ENCODE data around the gene CIRBP. TPM values are rescaled to one million over a fixed set of nuclear protein-coding genes. Genes with fewer than 3 reads are reported as not detected.

CIRBP gene
- total RNA-seq, 1 donor from 2014 or later = 399 TPM

DNA sequence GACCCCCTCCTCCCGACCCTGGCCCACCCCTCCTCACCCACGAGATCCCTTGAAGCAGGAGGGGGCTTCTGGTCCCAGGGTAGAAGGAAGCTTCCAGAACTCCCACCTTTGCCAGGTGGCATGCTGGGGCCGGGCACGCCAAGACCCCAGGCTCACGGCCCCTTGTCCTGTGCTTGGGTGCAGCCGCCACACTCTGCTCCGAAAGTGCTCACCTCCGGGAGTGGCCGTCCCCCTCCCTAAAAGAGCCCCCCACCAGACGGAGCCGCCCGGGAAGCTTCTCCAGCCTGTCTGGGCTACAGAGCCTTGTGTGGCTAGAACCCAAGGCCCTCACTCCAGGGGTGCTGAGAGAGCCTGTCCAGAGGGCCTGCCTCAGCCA is 14.8 kb downstream of the CIRBP start:
- no peak for ATAC-seq (ENCODE audit: low read depth)
- no peaks in the 10 kb centered on the region for H3K9me3 Mint-ChIP-seq
- peaks cover 28% of the 10 kb centered on the region for H3K27me3 Mint-ChIP-seq
- intact Hi-C loops (cut with micrococcal nuclease) = no loop called here
- CTCF ChIA-PET = no interaction called here
- H3K4me1 Mint-ChIP-seq = peaks cover 16% of the 10 kb centered on the region
- DNase-seq = no peak
- H3K36me3 Mint-ChIP-seq (ENCODE audit: low read depth) = peaks cover 13% of the 10 kb centered on the region
- no peak overlapping the region for H3K27ac Mint-ChIP-seq
- H3K4me3 Mint-ChIP-seq = no peak overlapping the region
- POLR2A ChIA-PET = interaction anchor here (0.5 to 1.8 kb wide), 3 partner anchors 9 to 555 kb away, joined by 3 to 8 read pairs (median 3); partner anchors contain the start of genes CIRBP and FAM174C
- TF ChIP-seq, protein P1, sequence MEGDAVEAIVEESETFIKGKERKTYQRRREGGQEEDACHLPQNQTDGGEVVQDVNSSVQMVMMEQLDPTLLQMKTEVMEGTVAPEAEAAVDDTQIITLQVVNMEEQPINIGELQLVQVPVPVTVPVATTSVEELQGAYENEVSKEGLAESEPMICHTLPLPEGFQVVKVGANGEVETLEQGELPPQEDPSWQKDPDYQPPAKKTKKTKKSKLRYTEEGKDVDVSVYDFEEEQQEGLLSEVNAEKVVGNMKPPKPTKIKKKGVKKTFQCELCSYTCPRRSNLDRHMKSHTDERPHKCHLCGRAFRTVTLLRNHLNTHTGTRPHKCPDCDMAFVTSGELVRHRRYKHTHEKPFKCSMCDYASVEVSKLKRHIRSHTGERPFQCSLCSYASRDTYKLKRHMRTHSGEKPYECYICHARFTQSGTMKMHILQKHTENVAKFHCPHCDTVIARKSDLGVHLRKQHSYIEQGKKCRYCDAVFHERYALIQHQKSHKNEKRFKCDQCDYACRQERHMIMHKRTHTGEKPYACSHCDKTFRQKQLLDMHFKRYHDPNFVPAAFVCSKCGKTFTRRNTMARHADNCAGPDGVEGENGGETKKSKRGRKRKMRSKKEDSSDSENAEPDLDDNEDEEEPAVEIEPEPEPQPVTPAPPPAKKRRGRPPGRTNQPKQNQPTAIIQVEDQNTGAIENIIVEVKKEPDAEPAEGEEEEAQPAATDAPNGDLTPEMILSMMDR (IDR thresholded peaks at IDR 0.05) = no peak

DNA sequence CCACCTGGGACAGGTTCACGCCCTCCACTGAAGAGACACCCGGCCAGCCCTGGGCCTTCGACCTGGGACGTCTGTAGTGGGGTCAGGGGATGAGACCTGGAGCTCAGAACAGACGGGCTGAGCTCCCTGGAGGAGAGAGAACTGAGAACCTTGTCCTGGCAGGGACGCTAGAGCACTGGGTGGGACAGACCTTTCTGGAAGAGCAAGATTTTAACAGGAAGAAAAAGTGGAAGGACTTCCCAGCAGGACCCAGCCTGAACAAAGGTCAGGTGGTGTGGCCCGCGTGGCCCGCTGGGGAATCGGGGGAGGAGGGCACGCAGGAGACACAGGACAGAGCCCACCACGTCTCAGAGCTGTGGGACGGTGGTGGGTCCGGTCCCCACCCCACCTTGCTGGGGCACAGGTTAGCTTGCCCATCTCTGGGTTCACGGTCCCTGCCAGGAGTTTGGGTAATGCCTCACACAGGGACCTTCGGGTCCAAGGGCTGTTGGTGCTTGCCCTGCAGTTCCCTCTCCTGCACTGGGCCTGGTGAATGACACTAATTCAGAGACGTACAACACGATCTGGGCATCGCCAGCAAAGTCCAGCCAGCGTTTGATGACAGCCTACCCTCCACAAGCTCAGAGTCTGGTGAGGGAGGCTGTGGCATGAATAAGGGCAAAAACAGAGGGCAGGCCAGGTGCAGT is 15.3 kb downstream of the CIRBP start:
- H3K27ac Mint-ChIP-seq = no peak overlapping the region
- intact Hi-C loops (cut with micrococcal nuclease) = no loop called here
- TF ChIP-seq, protein P1 (IDR thresholded peaks at IDR 0.05) = no peak
- peaks cover 16% of the 10 kb centered on the region for H3K4me1 Mint-ChIP-seq
- H3K9me3 Mint-ChIP-seq = no peaks in the 10 kb centered on the region
- no peak for DNase-seq
- H3K27me3 Mint-ChIP-seq = peaks cover 32% of the 10 kb centered on the region
- CTCF ChIA-PET = no interaction called here
- POLR2A ChIA-PET = interaction anchor here (1.4 to 1.8 kb wide), 2 partner anchors 9 to 15 kb away, joined by 3 to 8 read pairs; partner anchors contain the start of genes CIRBP and FAM174C
- peak overlapping the region; percentile 19 for H3K4me3 Mint-ChIP-seq
- no peak for ATAC-seq (ENCODE audit: low read depth)
- peaks cover 8% of the 10 kb centered on the region for H3K36me3 Mint-ChIP-seq (ENCODE audit: low read depth)

DNA sequence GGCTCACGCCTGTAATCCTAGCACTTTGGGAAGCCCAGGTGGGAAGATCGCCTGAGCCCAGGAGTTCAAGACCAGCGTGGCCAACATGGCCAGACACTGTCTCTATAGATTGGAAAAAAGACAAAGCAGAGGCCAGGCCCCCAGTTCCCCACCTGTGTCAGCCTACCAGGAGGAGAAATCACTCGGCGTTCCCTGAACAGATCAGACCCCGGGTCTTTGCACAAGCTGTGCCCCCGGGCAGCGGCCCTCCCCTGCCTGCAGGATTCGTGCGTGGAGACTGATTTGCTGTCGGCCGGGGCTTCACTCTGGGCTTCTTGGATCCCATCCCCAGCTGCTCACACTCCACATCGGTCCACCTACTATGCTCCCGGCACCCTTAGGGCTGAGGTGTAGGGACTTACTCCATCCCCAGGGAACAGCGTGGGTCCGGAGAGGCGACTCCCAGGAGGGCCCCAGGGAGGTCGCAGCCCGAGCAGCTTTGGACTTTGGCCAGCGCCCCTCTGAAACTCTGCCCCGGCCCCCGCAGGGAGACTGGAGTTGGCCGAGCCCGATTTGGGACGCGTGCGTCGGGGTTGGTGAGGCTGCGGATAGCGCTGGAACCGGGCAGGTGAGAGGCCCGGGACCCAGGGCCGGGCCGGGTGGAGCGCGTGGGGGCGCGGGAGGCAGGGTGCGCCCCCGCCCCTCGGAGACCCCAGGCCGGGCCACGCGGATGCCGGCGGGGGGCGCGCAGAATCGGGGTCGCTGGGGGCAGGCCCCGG is 16.0 kb downstream of the CIRBP start:
- ATAC-seq (ENCODE audit: low read depth) = no peak
- Mint-ChIP-seq H3K36me3 (ENCODE audit: low read depth) (peaks cover 2% of the 10 kb centered on the region), H3K9me3 (no peaks in the 10 kb centered on the region), H3K27me3 (peaks cover 32% of the 10 kb centered on the region), H3K27ac (no peak overlapping the region), H3K4me1 (peaks cover 10% of the 10 kb centered on the region), H3K4me3 (peak overlapping the region; percentile 19)
- intact Hi-C loops (cut with micrococcal nuclease) = no loop called here
- POLR2A ChIA-PET = interaction anchor here (1.4 kb wide), 1 partner anchor 10 kb away, joined by 3 read pairs; the partner anchor contains the start of gene FAM174C
- TF ChIP-seq, protein P1 (IDR thresholded peaks at IDR 0.05) = no peak
- DNase-seq = no peak
- CTCF ChIA-PET = no interaction called here

DNA sequence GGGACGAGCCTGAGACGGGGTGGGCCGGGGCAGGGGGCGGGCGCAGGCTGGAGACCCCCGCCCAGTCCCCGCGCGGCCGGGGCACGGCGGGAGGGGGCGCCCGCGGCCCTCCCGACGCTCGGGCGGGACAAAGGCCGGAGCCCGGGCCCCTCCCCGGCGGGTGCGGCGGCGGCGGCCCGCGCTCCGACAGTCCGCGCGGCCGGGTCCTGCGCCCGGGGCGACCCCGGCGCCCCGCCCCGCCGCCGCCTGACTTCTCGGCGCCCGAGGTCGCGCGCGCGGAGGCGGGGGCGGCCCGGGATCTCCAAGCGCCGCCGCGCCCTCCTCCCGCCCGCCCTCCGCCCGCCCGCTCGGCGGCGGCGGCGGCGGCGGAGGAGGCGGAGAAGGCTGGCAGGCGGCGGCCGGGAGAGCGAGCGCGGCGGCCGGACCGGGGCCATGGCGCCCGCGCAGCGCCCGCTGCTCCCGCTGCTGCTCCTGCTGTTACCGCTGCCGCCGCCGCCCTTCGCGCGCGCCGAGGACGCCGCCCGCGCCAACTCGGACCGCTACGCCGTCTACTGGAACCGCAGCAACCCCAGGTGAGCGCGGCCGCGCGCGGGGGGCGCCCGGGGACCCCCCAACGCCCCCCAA is 16.7 kb downstream of the CIRBP start, which contains the start of gene EFNA2:
Gene EFNA2, plus strand, starts transcription at position 137 of the 624 bp plus-strand sequence. Its CDS starts 296 bp downstream, at position 433.
- no peak within 1 kb of the TSS for H3K27ac Mint-ChIP-seq
- ChIA-PET POLR2A (no interaction called here), CTCF (no interaction called here)
- no peaks in the 10 kb centered on the region for H3K9me3 Mint-ChIP-seq
- peaks cover 10% of the 10 kb centered on the region for H3K4me1 Mint-ChIP-seq
- H3K4me3 Mint-ChIP-seq = peak within 1 kb of the TSS; percentile 70
- H3K27me3 Mint-ChIP-seq = peaks cover 32% of the 10 kb centered on the region
- TF ChIP-seq, protein P1 (IDR thresholded peaks at IDR 0.05) = no peak
- DNase-seq (no peak), ATAC-seq (ENCODE audit: low read depth) (no peak)
- intact Hi-C loops (cut with micrococcal nuclease) = no loop called here
- no peaks in the 10 kb centered on the region for H3K36me3 Mint-ChIP-seq (ENCODE audit: low read depth)

Data from activated B cell treated with CpG ODN at 0.5 μM for 24 hours (primary cell).